CD14-positive monocyte (primary cell): ENCODE measurements around the gene HP. TPM values are rescaled to one million over a fixed set of nuclear protein-coding genes. Genes with fewer than 3 reads are reported as not detected.
A peak's percentile ranks its signal among the peaks of the same experiment; 100 is the strongest.

Experiments used
- DNase-seq, 3 donors: peaks; one replicate each; pipeline ENCODE4 v3.0.0-alpha.2; 2011 to 2022
- H2AFZ ChIP-seq: 2 replicates; pipeline ENCODE4 v1.6.0; 2012; ENCODE audit warnings: mild to moderate bottlenecking, low read depth, low read length, inconsistent platforms; ENCODE audit not compliant: insufficient read depth, poor library complexity, severe bottlenecking
- H3K27ac ChIP-seq, 2 donors: 1 replicate in 1 of 2; 2 replicates in 1 of 2; pipeline ENCODE4 v1.5.1; 2012 to 2013; ENCODE audit warnings: low read length in 2 of 2, control low read depth in 1 of 2, inconsistent platforms in 1 of 2, low read depth in 1 of 2, mild to moderate bottlenecking in 1 of 2
- H3K27me3 ChIP-seq, 2 donors: one replicate each; pipeline versions ENCODE4 v1.6.0 to v1.6.1; 2011 to 2013; ENCODE audit warnings: low read length in 2 of 2; ENCODE audit not compliant: control insufficient read depth in 2 of 2, insufficient read depth in 2 of 2
- H3K36me3 ChIP-seq, 2 donors: replicated peaks in 1 of 2; 1 replicate in 1 of 2; 2 replicates in 1 of 2; pipeline versions ENCODE4 v1.5.1 to v1.6.1; 2012 to 2013; ENCODE audit warnings: low read length in 2 of 2, control low read depth in 1 of 2, inconsistent platforms in 1 of 2, mild to moderate bottlenecking in 1 of 2; ENCODE audit not compliant: insufficient read depth in 2 of 2, control insufficient read depth in 1 of 2
- H3K4me1 ChIP-seq, 2 donors: 1 replicate in 1 of 2; 2 replicates in 1 of 2; pipeline versions ENCODE4 v1.5.1 to v1.6.1; 2012 to 2013; ENCODE audit warnings: low read length in 2 of 2, control low read depth in 1 of 2, inconsistent platforms in 1 of 2, mild to moderate bottlenecking in 1 of 2, moderate library complexity in 1 of 2; ENCODE audit not compliant: insufficient read depth in 2 of 2, control insufficient read depth in 1 of 2
- H3K4me2 ChIP-seq: replicated peaks from 2 replicates; pipeline ENCODE3; 2012; ENCODE audit warnings: low read length, moderate library complexity, mild to moderate bottlenecking; ENCODE audit not compliant: poor library complexity, severe bottlenecking; ENCODE audit errors: extremely low read depth
- H3K4me3 ChIP-seq, 3 experiments: fragments of 200-600 bp in 1 of 3; sonication (generic) in 1 of 3; replicated peaks in 1 of 3; 1 replicate in 2 of 3; 2 replicates in 1 of 3; pipeline ENCODE4 v1.5.1; 2011 to 2013; ENCODE audit warnings: low read length in 3 of 3, mild to moderate bottlenecking in 3 of 3, control low read depth in 2 of 3, low read depth in 2 of 3, inconsistent platforms in 1 of 3, moderate library complexity in 1 of 3
- H3K79me2 ChIP-seq: 2 replicates; pipeline ENCODE4 v1.6.0; 2012; ENCODE audit warnings: mild to moderate bottlenecking, control low read depth, inconsistent platforms, low read length, moderate library complexity; ENCODE audit not compliant: insufficient read depth
- H3K9ac ChIP-seq: 2 replicates; pipeline ENCODE4 v1.6.0; 2017; ENCODE audit warnings: low read length, mild to moderate bottlenecking; ENCODE audit not compliant: insufficient read depth, poor library complexity, severe bottlenecking
- H3K9me3 ChIP-seq, 2 donors: replicated peaks in 1 of 2; 1 replicate in 1 of 2; 2 replicates in 1 of 2; pipeline versions ENCODE4 v1.5.1 to v1.6.1; 2012 to 2013; ENCODE audit warnings: low read length in 2 of 2, control low read depth in 1 of 2; ENCODE audit not compliant: control insufficient read depth in 1 of 2, insufficient read depth in 1 of 2
- H4K20me1 ChIP-seq: 2 replicates; pipeline ENCODE4 v1.6.0; 2012; ENCODE audit warnings: mild to moderate bottlenecking, low read length, control low read depth, moderate library complexity; ENCODE audit not compliant: insufficient read depth
- H3K27ac Mint-ChIP-seq, 7 donors: one replicate each; pipeline ENCODE4 v1.8.0; 2020; ENCODE audit warnings: mild to moderate bottlenecking in 7 of 7, mixed read lengths in 7 of 7, moderate library complexity in 6 of 7, inconsistent platforms in 2 of 7
- H3K27me3 Mint-ChIP-seq, 3 donors: one replicate each; pipeline ENCODE4 v1.8.0; 2021 to 2022; ENCODE audit warnings: low read depth in 3 of 3, mild to moderate bottlenecking in 3 of 3, mixed read lengths in 3 of 3, moderate library complexity in 3 of 3, inconsistent platforms in 1 of 3
- H3K36me3 Mint-ChIP-seq, 2 donors: one replicate each; pipeline ENCODE4 v1.8.0; 2020; ENCODE audit warnings: mixed read lengths in 2 of 2, inconsistent platforms in 1 of 2, mild to moderate bottlenecking in 1 of 2
- H3K4me1 Mint-ChIP-seq: one replicate; pipeline ENCODE4 v1.8.0; 2020; ENCODE audit warnings: mild to moderate bottlenecking, mixed read lengths
- H3K4me3 Mint-ChIP-seq, 2 donors: one replicate each; pipeline ENCODE4 v1.8.0; 2020; ENCODE audit warnings: mild to moderate bottlenecking in 2 of 2, mixed read lengths in 2 of 2, moderate library complexity in 1 of 2
- H3K9me3 Mint-ChIP-seq, 7 donors: one replicate each; pipeline ENCODE4 v1.8.0; 2020 to 2022; ENCODE audit warnings: mixed read lengths in 7 of 7, mild to moderate bottlenecking in 6 of 7, moderate library complexity in 6 of 7, inconsistent platforms in 2 of 7
- whole genome bisulfite sequencing: methylation state at CpG from one replicate; pipeline ENCODE4 v1.1.5; 2013; ENCODE audit warnings: missing lambda C conversion rate; ENCODE audit not compliant: insufficient coverage; 5-methylcytosine and 5-hydroxymethylcytosine counted together
- intact Hi-C, 2 donors: fragments of 100-400 bp; cut with micrococcal nuclease; formaldehyde crosslinking; loops; one replicate each; pipeline versions ENCODE4 v1.15.0 to v1.15.1; 2023
- polyA plus RNA-seq, 3 donors: library from polyadenylated mRNA; depleted of rRNA in 1 of 3; unstranded in 2 of 3; stranded (reverse) in 1 of 3; fragments of 300-500 nt in 2 of 3; fragments of >200 nt in 1 of 3; fragmentation: Illumina TruSeq in 2 of 3; gene quantifications; 1 replicate in 2 of 3; 2 replicates in 1 of 3; pipeline ENCODE4 v1.2.3, GENCODE V29; 2012 to 2021
- TF ChIP-seq, protein P1 (sequence below): fragments of 200-600 bp; IDR thresholded peaks from one replicate; pipeline ENCODE4 v1.8.0; 2022; ENCODE audit warnings: antibody characterized with exemption, mild to moderate bottlenecking

Gene HP
- polyA plus RNA-seq, 3 donors: 9.3 to 59.4 (median 47.8) TPM

DNA sequence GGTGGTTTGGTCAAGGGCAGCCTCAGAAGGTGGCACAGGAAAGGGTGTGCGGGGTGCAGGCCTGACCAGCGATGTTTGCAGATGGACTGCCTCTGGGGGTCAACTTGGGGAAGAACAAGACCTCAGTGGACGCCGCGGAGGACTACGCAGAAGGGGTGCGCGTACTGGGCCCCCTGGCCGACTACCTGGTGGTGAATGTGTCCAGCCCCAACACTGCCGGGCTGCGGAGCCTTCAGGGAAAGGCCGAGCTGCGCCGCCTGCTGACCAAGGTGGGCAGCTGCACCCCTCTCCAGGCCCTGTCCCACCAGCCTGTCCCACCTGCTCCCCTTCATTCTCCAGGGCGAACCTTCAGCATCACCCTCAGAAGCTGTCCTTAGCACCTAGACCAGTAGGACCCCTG is 33.3 kb upstream of the HP start:
- H3K27ac ChIP-seq: no peak overlapping the region
- H2AFZ ChIP-seq: no peak overlapping the region
- no peak for DNase-seq
- 99% methylated on average over 15 of the region's 15 CpGs for WGBS
- Mint-ChIP-seq H3K27me3 (peaks cover 0 to 1% (median 0%) of the 10 kb centered on the region in 3 donors), H3K36me3 (peaks cover 58 to 67% of the 10 kb centered on the region in 2 donors), H3K9me3 (no peaks in the 10 kb centered on the region), H3K4me1 (no peaks in the 10 kb centered on the region), H3K27ac (peak overlapping the region in 2 of 7 donors; percentile 21 to 53), H3K4me3 (no peak overlapping the region)
- no peaks in the 10 kb centered on the region for H3K9me3 ChIP-seq
- no peak overlapping the region for H3K4me2 ChIP-seq
- H3K4me3 ChIP-seq: no peak overlapping the region
- peaks cover 48 to 83% of the 10 kb centered on the region in 2 donors for H3K36me3 ChIP-seq
- H3K9ac ChIP-seq: no peak overlapping the region
- no peaks in the 10 kb centered on the region for H3K4me1 ChIP-seq
- intact Hi-C loops: no loop called here
- no peaks in the 10 kb centered on the region for H3K27me3 ChIP-seq
- H4K20me1 ChIP-seq: no peaks in the 10 kb centered on the region
- TF ChIP-seq, protein P1, sequence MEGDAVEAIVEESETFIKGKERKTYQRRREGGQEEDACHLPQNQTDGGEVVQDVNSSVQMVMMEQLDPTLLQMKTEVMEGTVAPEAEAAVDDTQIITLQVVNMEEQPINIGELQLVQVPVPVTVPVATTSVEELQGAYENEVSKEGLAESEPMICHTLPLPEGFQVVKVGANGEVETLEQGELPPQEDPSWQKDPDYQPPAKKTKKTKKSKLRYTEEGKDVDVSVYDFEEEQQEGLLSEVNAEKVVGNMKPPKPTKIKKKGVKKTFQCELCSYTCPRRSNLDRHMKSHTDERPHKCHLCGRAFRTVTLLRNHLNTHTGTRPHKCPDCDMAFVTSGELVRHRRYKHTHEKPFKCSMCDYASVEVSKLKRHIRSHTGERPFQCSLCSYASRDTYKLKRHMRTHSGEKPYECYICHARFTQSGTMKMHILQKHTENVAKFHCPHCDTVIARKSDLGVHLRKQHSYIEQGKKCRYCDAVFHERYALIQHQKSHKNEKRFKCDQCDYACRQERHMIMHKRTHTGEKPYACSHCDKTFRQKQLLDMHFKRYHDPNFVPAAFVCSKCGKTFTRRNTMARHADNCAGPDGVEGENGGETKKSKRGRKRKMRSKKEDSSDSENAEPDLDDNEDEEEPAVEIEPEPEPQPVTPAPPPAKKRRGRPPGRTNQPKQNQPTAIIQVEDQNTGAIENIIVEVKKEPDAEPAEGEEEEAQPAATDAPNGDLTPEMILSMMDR: no peak
- H3K79me2 ChIP-seq: no peaks in the 10 kb centered on the region

DNA sequence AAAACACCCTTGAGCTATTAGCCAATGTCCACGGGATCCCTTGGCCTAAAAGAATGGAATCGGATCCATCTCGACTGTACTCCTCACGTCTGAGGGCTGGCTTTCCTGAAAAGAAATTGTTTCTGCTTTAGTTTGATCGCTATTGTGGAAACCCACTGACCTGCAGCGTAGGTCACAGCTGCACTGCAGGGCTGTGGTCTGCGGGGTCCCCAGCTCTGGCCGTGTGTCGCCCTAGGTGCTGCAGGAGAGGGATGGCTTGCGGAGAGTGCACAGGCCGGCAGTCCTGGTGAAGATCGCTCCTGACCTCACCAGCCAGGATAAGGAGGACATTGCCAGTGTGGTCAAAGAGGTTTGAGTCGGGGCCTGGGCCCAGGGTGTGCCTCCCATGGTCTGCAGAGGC is 32.2 kb upstream of the HP start:
- Histone ChIP-seq H3K27ac (no peak overlapping the region), H3K4me1 (no peaks in the 10 kb centered on the region), H3K79me2 (no peaks in the 10 kb centered on the region), H4K20me1 (no peaks in the 10 kb centered on the region), H3K9me3 (no peaks in the 10 kb centered on the region), H3K9ac (no peak overlapping the region), H2AFZ (no peak overlapping the region), H3K36me3 (peaks cover 43 to 77% of the 10 kb centered on the region in 2 donors), H3K4me3 (no peak overlapping the region), H3K27me3 (no peaks in the 10 kb centered on the region), H3K4me2 (no peak overlapping the region)
- peak overlapping the region in 1 of 7 donors; percentile 59 for H3K27ac Mint-ChIP-seq
- H3K36me3 Mint-ChIP-seq: peaks cover 53 to 69% of the 10 kb centered on the region in 2 donors
- no peaks in the 10 kb centered on the region for H3K4me1 Mint-ChIP-seq
- H3K4me3 Mint-ChIP-seq: no peak overlapping the region
- 100% methylated on average over 12 of the region's 13 CpGs for WGBS
- DNase-seq: no peak
- intact Hi-C loops: no loop called here
- TF ChIP-seq, protein P1: no peak
- H3K9me3 Mint-ChIP-seq: no peaks in the 10 kb centered on the region
- H3K27me3 Mint-ChIP-seq: peaks cover 0 to 5% (median 0%) of the 10 kb centered on the region in 3 donors
